ENCODE measurements around the gene TSHZ3.

Gene TSHZ3

GRCh38 chr19:31319465-31319864 lies 29.8 kb downstream of the TSHZ3 start:
- DNase-seq (ENCODE audit: low read depth): no peak
- TF ChIP-seq CTCF (IDR thresholded peaks at IDR 0.05; ENCODE audit: control insufficient read depth, extremely low read depth, insufficient read depth): no peak
- H3K4me3 ChIP-seq (ENCODE audit: low read depth, low read length): no peak overlapping the region

GRCh38 chr19:31318790-31319425 lies 30.3 kb downstream of the TSHZ3 start:
- TF ChIP-seq CTCF (IDR thresholded peaks at IDR 0.05; ENCODE audit: control insufficient read depth, extremely low read depth, insufficient read depth): no peak
- no peak overlapping the region for H3K4me3 ChIP-seq (ENCODE audit: low read depth, low read length)
- DNase-seq (ENCODE audit: low read depth): no peak

- no peak for TF ChIP-seq CTCF (IDR thresholded peaks at IDR 0.05; ENCODE audit: control insufficient read depth, extremely low read depth, insufficient read depth)
- no peak overlapping the region for H3K4me3 ChIP-seq (ENCODE audit: low read depth, low read length)
- no peak for DNase-seq (ENCODE audit: low read depth)
These were observed 31.7 kb downstream of the TSHZ3 start for GRCh38 chr19:31317570-31317969.

GRCh38 chr19:31317093-31317492 lies 32.1 kb downstream of the TSHZ3 start:
- DNase-seq (ENCODE audit: low read depth): no peak
- TF ChIP-seq CTCF (IDR thresholded peaks at IDR 0.05; ENCODE audit: control insufficient read depth, extremely low read depth, insufficient read depth): no peak
- H3K4me3 ChIP-seq (ENCODE audit: low read depth, low read length): no peak overlapping the region

GRCh38 chr19:31316201-31316951 lies 32.9 kb downstream of the TSHZ3 start:
- DNase-seq (ENCODE audit: low read depth): no peak
- no peak for TF ChIP-seq CTCF (IDR thresholded peaks at IDR 0.05; ENCODE audit: control insufficient read depth, extremely low read depth, insufficient read depth)
- no peak overlapping the region for H3K4me3 ChIP-seq (ENCODE audit: low read depth, low read length)

GRCh38 chr19:31315652-31316051 lies 33.6 kb downstream of the TSHZ3 start:
- TF ChIP-seq CTCF (IDR thresholded peaks at IDR 0.05; ENCODE audit: control insufficient read depth, extremely low read depth, insufficient read depth): no peak
- no peak overlapping the region for H3K4me3 ChIP-seq (ENCODE audit: low read depth, low read length)
- peak; percentile 3 for DNase-seq (ENCODE audit: low read depth)
